BLaER1 (cell line): Measurements from ENCODE around the gene PGGHG.
"Not testable (repeated sequence)": the region's sequence is repeated elsewhere in the genome, so short reads cannot be mapped to it uniquely, and the experiment has no call there.

Source experiments
- H3K27ac ChIP-seq: shearing (Covaris generic); formaldehyde crosslinking; 2 replicates; pipeline ENCODE4 v1.8.1; 2022
- H3K27me3 ChIP-seq: shearing (Covaris generic); formaldehyde crosslinking; 2 replicates; pipeline ENCODE4 v1.8.1; 2022
- H3K36me3 ChIP-seq: shearing (Covaris generic); formaldehyde crosslinking; 2 replicates; pipeline ENCODE4 v1.8.1; 2022
- H3K4me1 ChIP-seq: shearing (Covaris generic); formaldehyde crosslinking; 2 replicates; pipeline ENCODE4 v1.8.1; 2022
- H3K4me2 ChIP-seq: shearing (Covaris generic); formaldehyde crosslinking; 2 replicates; pipeline ENCODE4 v1.8.1; 2022
- H3K4me3 ChIP-seq: shearing (Covaris generic); formaldehyde crosslinking; 2 replicates; pipeline ENCODE4 v1.8.1; 2022
- H3K9ac ChIP-seq: shearing (Covaris generic); formaldehyde crosslinking; 2 replicates; pipeline ENCODE4 v1.8.1; 2022
- H3K9me3 ChIP-seq: shearing (Covaris generic); formaldehyde crosslinking; 2 replicates; pipeline ENCODE4 v1.8.1; 2022
- H4K20me1 ChIP-seq: shearing (Covaris generic); formaldehyde crosslinking; 2 replicates; pipeline ENCODE4 v1.8.1; 2022
- Cebpa-rat ChIP-seq: shearing (Covaris generic); IDR thresholded peaks from 2 replicates; pipeline ENCODE4 v1.8.1; 2022

The PGGHG gene

DNA sequence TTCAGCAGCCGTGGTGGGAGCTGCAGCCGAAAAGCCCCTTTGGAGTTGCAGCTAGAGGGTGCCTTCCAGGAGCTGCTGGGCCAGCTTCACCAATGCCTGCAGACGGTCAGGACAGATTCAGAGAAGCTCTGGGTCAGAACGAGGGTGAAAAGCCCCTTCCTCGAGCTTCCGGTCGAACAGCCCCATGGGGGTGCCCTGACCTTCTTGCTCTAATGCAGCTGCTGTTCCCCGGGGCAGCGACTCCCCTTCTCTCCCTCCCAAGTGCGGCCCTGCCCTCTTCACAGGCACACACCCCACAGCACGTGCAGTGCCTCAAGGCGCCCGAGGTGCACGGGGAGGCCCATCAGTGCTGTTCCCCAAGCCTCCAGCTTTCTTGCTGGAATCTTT is 41.4 kb downstream of the PGGHG start:
- H3K9ac ChIP-seq, result no peak overlapping the region; the same call in 1 of the 2 replicates

GRCh38 chr11:330694-331357 is 41.9 kb downstream of the PGGHG start:
- H3K27ac ChIP-seq, result peak overlapping the region; percentile 74
- TF ChIP-seq Cebpa-rat, result no peak
- peaks cover 92% of the 10 kb centered on the region for H3K4me1 ChIP-seq
- H3K4me2 ChIP-seq, result peak overlapping the region; percentile 91
- H4K20me1 ChIP-seq, result no peaks in the 10 kb centered on the region
- H3K9ac ChIP-seq, result peak overlapping the region; percentile 58
- 0 out of 2 replicates have a peak, but pooled peaks cover 6% of the 10 kb centered on the region for H3K9me3 ChIP-seq
- H3K36me3 ChIP-seq, result no peaks in the 10 kb centered on the region
- H3K27me3 ChIP-seq, result no peaks in the 10 kb centered on the region
- peak overlapping the region; percentile 39; the same call in 1 of the 2 replicates for H3K4me3 ChIP-seq

More for the DNA sequence above, 41.4 kb downstream of the PGGHG start:
- H3K27me3 ChIP-seq, result no peaks in the 10 kb centered on the region
- H3K27ac ChIP-seq, result peak overlapping the region; percentile 74
- H3K4me3 ChIP-seq, result peak overlapping the region; percentile 39; the same call in 1 of the 2 replicates
- H4K20me1 ChIP-seq, result no peaks in the 10 kb centered on the region
- H3K36me3 ChIP-seq, result no peaks in the 10 kb centered on the region
- peak overlapping the region; percentile 91 for H3K4me2 ChIP-seq
- peaks cover 90% of the 10 kb centered on the region for H3K4me1 ChIP-seq
- TF ChIP-seq Cebpa-rat, result no peak
- H3K9me3 ChIP-seq, result 0 out of 2 replicates have a peak, but pooled peaks cover 6% of the 10 kb centered on the region

- no peaks in the 10 kb centered on the region for H4K20me1 ChIP-seq
- H3K27ac ChIP-seq, result peak overlapping the region; percentile 74
- no peaks in the 10 kb centered on the region for H3K27me3 ChIP-seq
- no peak for TF ChIP-seq Cebpa-rat
- H3K4me2 ChIP-seq, result peak overlapping the region; percentile 91
- peaks cover 92% of the 10 kb centered on the region for H3K4me1 ChIP-seq
- peak overlapping the region; percentile 39; the same call in 1 of the 2 replicates for H3K4me3 ChIP-seq
- H3K36me3 ChIP-seq, result no peaks in the 10 kb centered on the region
- peak overlapping the region; percentile 58 for H3K9ac ChIP-seq
- H3K9me3 ChIP-seq, result 0 out of 2 replicates have a peak, but pooled peaks cover 6% of the 10 kb centered on the region
Measured at GRCh38 chr11:331358-332060, 42.6 kb downstream of the PGGHG start.

DNA sequence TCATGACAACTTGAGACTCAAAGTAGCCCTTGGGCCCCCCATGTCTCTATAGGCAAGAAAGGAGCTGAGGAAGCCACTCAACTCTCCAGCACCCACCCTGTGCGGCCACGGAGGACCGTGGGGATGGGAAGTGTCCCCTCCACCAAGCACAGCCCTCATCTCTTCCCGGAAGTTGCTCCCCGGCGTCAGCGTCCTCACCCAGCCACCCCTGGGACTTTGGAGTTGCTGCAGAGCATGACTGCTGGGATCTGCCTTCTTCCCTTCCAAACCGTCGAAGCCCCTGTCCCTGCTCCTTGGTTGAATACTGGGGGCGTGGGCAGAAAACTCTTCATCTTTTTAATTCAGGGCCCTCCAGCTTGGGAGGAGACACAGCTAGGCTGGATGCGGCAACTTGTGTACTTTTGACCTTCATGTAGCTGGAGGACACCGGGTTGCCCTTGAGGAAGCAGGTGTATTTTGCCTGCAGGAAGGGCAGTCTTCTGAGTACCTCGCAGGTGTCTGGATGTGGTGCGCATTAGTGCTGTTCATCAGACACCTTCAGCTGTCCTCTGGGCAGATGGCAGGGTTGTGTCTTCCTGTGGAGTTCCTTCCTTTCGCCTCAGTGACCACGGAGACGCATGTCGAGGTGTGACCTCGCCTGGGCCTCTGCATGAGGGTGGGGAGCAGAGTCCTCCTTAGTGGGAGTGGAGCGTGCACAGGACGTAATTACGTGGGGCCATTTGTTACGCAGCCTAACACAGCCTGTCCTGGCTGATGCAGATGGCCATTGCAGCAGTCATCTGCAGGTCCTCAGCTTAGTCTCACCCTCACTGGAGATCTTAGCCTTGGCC is 43.9 kb downstream of the PGGHG start:
- Histone ChIP-seq H3K4me2 (peak overlapping the region; percentile 91), H3K4me1 (peaks cover 91% of the 10 kb centered on the region), H3K27ac (0 out of 2 replicates have a peak overlapping the region, but pooled peaks have one; percentile 14), H3K9ac (no peak overlapping the region), H3K36me3 (no peaks in the 10 kb centered on the region), H3K9me3 (0 out of 2 replicates have a peak, but pooled peaks cover 6% of the 10 kb centered on the region), H3K4me3 (no peak overlapping the region), H4K20me1 (no peaks in the 10 kb centered on the region), H3K27me3 (no peaks in the 10 kb centered on the region)
- TF ChIP-seq Cebpa-rat, result no peak

DNA sequence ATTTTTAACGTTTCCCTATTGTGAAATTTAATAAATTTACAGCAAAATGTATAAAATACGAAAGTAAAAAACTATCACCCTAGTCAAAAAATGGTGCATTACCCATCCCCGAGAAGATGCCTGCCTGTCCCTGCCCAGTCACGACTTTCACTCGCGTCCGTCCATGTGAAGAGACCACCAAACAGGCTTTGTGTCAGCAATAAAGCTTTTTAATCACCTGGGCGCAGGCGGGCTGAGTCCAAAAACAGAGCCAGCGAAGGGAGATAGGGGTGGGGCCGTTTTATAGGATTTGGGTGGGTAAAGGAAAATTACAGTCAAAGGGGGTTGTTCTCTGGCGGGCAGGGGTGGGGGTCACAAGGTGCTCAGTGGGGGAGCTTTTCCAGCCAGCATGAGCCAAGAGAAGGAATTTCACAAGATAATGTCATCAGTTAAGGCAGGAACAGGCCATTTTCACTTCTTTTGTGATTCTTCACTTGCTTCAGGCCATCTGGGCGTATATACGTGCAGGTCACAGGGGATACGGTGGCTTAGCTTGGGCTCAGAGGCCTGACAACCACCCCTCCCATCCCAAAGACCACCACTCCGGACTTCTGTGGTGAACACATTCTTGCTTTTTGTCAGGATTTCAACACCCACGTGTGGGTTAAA is 44.8 kb downstream of the PGGHG start:
- Histone ChIP-seq H3K4me2 (peak overlapping the region; percentile 91; the same call in 1 of the 2 replicates), H3K27ac (0 out of 2 replicates have a peak overlapping the region, but pooled peaks have one; percentile 14), H3K4me1 (peaks cover 82% of the 10 kb centered on the region)
- H3K27me3 ChIP-seq, H3K9ac ChIP-seq, H3K36me3 ChIP-seq, H3K4me3 ChIP-seq, H4K20me1 ChIP-seq, H3K9me3 ChIP-seq: not testable (repeated sequence)

- H4K20me1 ChIP-seq, result no peaks in the 10 kb centered on the region
- H3K27ac ChIP-seq, result no peak overlapping the region
- no peak for TF ChIP-seq Cebpa-rat
- no peaks in the 10 kb centered on the region for H3K27me3 ChIP-seq
- H3K36me3 ChIP-seq, result no peaks in the 10 kb centered on the region
- H3K4me1 ChIP-seq, result peaks cover 76% of the 10 kb centered on the region
- 0 out of 2 replicates have a peak, but pooled peaks cover 6% of the 10 kb centered on the region for H3K9me3 ChIP-seq
- H3K4me2 ChIP-seq, result no peak overlapping the region
- H3K9ac ChIP-seq, result no peak overlapping the region
- H3K4me3 ChIP-seq, result no peak overlapping the region
Measured at GRCh38 chr11:334264-334994, 45.5 kb downstream of the PGGHG start.

GRCh38 chr11:335779-336658 is 47.1 kb downstream of the PGGHG start:
- Histone ChIP-seq H3K4me1 (peaks cover 61% of the 10 kb centered on the region), H3K9ac (peak overlapping the region; percentile 59), H3K4me2 (peak overlapping the region; percentile 76), H4K20me1 (no peaks in the 10 kb centered on the region), H3K27me3 (no peaks in the 10 kb centered on the region), H3K4me3 (no peak overlapping the region), H3K36me3 (no peaks in the 10 kb centered on the region), H3K27ac (peak overlapping the region; percentile 45), H3K9me3 (peaks cover 11% of the 10 kb centered on the region; the same call in 1 of the 2 replicates)
- no peak for TF ChIP-seq Cebpa-rat

DNA sequence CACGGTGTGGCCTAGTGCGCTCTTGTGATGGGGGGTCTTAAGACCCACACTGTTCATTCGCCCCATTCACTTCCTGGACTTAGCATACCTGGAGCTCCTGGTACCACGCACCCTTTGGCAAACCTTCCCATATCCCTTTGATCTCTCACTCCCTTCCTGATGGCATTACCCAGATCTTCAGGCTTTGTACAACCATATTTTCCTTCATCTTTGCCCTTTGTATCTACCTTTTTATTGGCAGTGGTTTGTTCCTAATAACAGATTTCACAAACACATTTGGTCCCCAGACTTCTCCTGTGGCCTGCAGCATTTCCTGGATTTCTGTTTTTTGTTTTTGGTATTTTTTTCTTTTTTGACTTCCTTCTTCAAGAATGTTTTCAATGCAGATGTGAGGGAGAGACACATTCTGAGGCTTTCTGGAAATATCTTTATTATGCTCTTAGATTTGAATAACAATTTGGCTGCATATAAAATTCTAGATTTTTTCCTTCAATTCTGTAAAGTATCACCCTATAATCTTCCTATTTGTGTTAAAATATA is 47.8 kb downstream of the PGGHG start:
- Histone ChIP-seq H4K20me1 (no peaks in the 10 kb centered on the region), H3K4me2 (peak overlapping the region; percentile 76), H3K9me3 (peaks cover 18% of the 10 kb centered on the region), H3K4me3 (no peak overlapping the region), H3K4me1 (peaks cover 61% of the 10 kb centered on the region), H3K9ac (peak overlapping the region; percentile 59; the same call in 1 of the 2 replicates), H3K27ac (peak overlapping the region; percentile 45), H3K36me3 (no peaks in the 10 kb centered on the region), H3K27me3 (no peaks in the 10 kb centered on the region)
- no peak for TF ChIP-seq Cebpa-rat
